Esophagus (tissue), 2 donors: Measurements from ENCODE around the gene MAN1C1. TPM values are rescaled to one million over a fixed set of nuclear protein-coding genes. Genes with fewer than 3 reads are reported as not detected.

Experiments
- H3K27ac ChIP-seq, 2 donors: one replicate each; pipeline ENCODE4 v1.5.1; 2013; ENCODE audit warnings: low read depth in 2 of 2, mild to moderate bottlenecking in 2 of 2, inconsistent platforms in 1 of 2, low read length in 1 of 2, moderate library complexity in 1 of 2
- H3K27me3 ChIP-seq, 2 donors: one replicate each; pipeline ENCODE4 v1.6.1; 2013; ENCODE audit warnings: low read length in 2 of 2, control low read depth in 1 of 2, mild to moderate bottlenecking in 1 of 2; ENCODE audit not compliant: insufficient read depth in 2 of 2, control insufficient read depth in 1 of 2
- H3K36me3 ChIP-seq, 2 donors: one replicate each; pipeline ENCODE4 v1.6.1; 2013; ENCODE audit warnings: low read length in 1 of 2; ENCODE audit not compliant: control insufficient read depth in 2 of 2, insufficient read depth in 2 of 2
- H3K4me1 ChIP-seq, 2 donors: one replicate each; pipeline ENCODE4 v1.6.1; 2013; ENCODE audit warnings: low read length in 1 of 2; ENCODE audit not compliant: control insufficient read depth in 2 of 2, insufficient read depth in 2 of 2
- H3K4me3 ChIP-seq, 2 donors: one replicate each; pipeline ENCODE4 v1.5.1; 2013; ENCODE audit warnings: low read length in 2 of 2, mild to moderate bottlenecking in 2 of 2, low read depth in 1 of 2, moderate library complexity in 1 of 2
- H3K9me3 ChIP-seq, 2 donors: one replicate each; pipeline ENCODE4 v1.6.1; 2013; ENCODE audit warnings: mild to moderate bottlenecking in 2 of 2, low read depth in 1 of 2, low read length in 1 of 2, moderate library complexity in 1 of 2; ENCODE audit not compliant: control insufficient read depth in 2 of 2, insufficient read depth in 1 of 2
- whole genome bisulfite sequencing, 2 donors: extraction: QIAGEN DNeasy Blood & Tissue Kit; methylation state at CpG; one replicate each; pipeline ENCODE4 v1.1.7; 2013; 5-methylcytosine and 5-hydroxymethylcytosine counted together
- polyA plus RNA-seq, 2 donors: library from polyadenylated mRNA; stranded (reverse); fragments of 200-250 nt; gene quantifications; one replicate each; pipeline ENCODE4 v1.2.3, GENCODE V29; 2013
- donor health status: healthy with polysubstance abuse.
- donor health status: Bipolar disorder and iron deficiency.

The MAN1C1 gene
- polyA plus RNA-seq, 2 donors, result 2.4 to 3.7 TPM

GRCh38 chr1:25779388-25779787 is 162.8 kb downstream of the MAN1C1 start:
- H3K4me1 ChIP-seq, result peaks cover 0 to 5% of the 10 kb centered on the region in 2 donors

DNA sequence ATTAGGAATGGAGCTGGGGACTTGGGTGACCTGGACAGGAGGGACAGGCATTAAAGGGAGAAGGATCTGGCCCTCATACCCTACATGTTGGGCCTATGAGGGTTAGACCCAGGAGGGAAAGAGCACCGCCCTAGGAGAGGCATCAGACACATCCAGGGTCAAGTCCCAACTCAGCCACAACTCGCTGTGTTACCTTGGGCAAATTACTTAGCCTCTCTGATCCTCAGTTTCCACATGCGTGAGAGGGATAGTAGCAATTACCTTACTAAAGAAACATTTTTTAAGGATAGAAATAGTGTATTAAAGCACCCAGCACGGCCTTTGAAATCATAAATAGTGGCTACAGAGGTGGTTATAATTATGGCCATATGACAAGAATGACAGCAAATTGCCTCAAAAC is 163.3 kb downstream of the MAN1C1 start:
- H3K36me3 ChIP-seq, result no peaks in the 10 kb centered on the region
- H3K4me1 ChIP-seq, result peaks cover 0 to 8% of the 10 kb centered on the region in 2 donors
- H3K4me3 ChIP-seq, result no peak overlapping the region
- no peaks in the 10 kb centered on the region for H3K9me3 ChIP-seq
- no peak overlapping the region for H3K27ac ChIP-seq
- WGBS, 2 donors, result 89 to 91% methylated on average over 4 of the region's 4 CpGs
- no peaks in the 10 kb centered on the region for H3K27me3 ChIP-seq

More at GRCh38 chr1:25779388-25779787, 162.8 kb downstream of the MAN1C1 start:
- no peaks in the 10 kb centered on the region for H3K27me3 ChIP-seq
- no peak overlapping the region for H3K4me3 ChIP-seq
- 82 to 84% methylated on average over 8 of the region's 8 CpGs for WGBS, 2 donors
- no peaks in the 10 kb centered on the region for H3K9me3 ChIP-seq
- no peak overlapping the region for H3K27ac ChIP-seq
- H3K36me3 ChIP-seq, result no peaks in the 10 kb centered on the region

- H3K9me3 ChIP-seq, result no peaks in the 10 kb centered on the region
- H3K4me3 ChIP-seq, result no peak overlapping the region
- H3K27me3 ChIP-seq, result no peaks in the 10 kb centered on the region
- peaks cover 0 to 8% of the 10 kb centered on the region in 2 donors for H3K4me1 ChIP-seq
- 77% methylated on average over 14 of the region's 14 CpGs for WGBS, 2 donors
- H3K27ac ChIP-seq, result no peak overlapping the region
- no peaks in the 10 kb centered on the region for H3K36me3 ChIP-seq
These were observed 163.9 kb downstream of the MAN1C1 start for GRCh38 chr1:25780318-25781129.

DNA sequence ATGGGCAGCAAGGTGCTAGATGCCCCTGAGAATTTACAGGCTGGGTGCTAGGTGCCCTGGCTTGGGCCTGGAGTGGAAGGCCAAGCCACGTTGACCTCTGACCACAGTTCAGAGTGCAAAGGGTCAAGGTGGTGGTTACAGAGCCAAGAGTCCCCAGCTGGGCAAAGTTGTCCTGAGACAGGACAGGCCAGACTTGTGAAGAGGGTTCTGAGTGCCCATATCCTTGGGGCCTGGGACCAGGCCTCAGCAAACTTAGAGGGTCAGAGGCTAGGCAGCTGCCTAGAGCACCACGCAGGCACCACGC is 164.5 kb downstream of the MAN1C1 start:
- peaks cover 0 to 8% of the 10 kb centered on the region in 2 donors for H3K4me1 ChIP-seq
- no peaks in the 10 kb centered on the region for H3K9me3 ChIP-seq
- H3K27ac ChIP-seq, result no peak overlapping the region
- no peak overlapping the region for H3K4me3 ChIP-seq
- WGBS, 2 donors, result 93 to 94% methylated on average over 3 of the region's 3 CpGs
- no peaks in the 10 kb centered on the region for H3K27me3 ChIP-seq
- H3K36me3 ChIP-seq, result no peaks in the 10 kb centered on the region

- Histone ChIP-seq H3K4me3 (no peak overlapping the region), H3K36me3 (no peaks in the 10 kb centered on the region), H3K27me3 (no peaks in the 10 kb centered on the region), H3K9me3 (no peaks in the 10 kb centered on the region), H3K27ac (no peak overlapping the region), H3K4me1 (peaks cover 0 to 8% of the 10 kb centered on the region in 2 donors)
- 71 to 83% methylated on average over 18 of the region's 18 CpGs for WGBS, 2 donors
These were observed 166.1 kb downstream of the MAN1C1 start for GRCh38 chr1:25782608-25783201.

DNA sequence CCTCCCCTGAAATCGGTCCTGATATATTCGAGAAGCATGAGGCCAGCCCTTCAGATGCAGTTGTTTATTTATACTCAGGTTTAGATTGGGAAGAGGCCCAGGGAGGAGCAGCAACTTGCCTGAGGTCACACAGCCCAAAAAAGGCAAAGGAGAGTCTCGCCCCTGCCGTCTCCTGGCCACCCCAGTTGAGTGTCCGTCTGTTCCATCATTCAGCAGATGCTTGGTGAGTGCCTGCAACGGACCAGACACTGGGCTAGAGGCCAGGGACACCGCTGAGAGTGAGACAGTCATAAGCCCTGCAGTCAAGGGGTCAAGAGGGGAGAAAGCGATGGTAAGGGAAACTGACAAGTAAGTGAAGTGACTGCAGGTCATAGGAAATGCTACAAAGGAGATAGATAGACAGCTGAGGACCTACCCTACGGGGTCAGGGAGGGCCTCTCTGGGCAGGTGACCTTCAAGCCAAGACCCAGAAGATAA is 168.0 kb downstream of the MAN1C1 start:
- no peaks in the 10 kb centered on the region for H3K9me3 ChIP-seq
- H3K27me3 ChIP-seq, result no peaks in the 10 kb centered on the region
- no peak overlapping the region for H3K4me3 ChIP-seq
- no peak overlapping the region for H3K27ac ChIP-seq
- no peaks in the 10 kb centered on the region for H3K36me3 ChIP-seq
- WGBS, 2 donors, result 66 to 73% methylated on average over 9 of the region's 9 CpGs
- H3K4me1 ChIP-seq, result peaks cover 0 to 8% of the 10 kb centered on the region in 2 donors

DNA sequence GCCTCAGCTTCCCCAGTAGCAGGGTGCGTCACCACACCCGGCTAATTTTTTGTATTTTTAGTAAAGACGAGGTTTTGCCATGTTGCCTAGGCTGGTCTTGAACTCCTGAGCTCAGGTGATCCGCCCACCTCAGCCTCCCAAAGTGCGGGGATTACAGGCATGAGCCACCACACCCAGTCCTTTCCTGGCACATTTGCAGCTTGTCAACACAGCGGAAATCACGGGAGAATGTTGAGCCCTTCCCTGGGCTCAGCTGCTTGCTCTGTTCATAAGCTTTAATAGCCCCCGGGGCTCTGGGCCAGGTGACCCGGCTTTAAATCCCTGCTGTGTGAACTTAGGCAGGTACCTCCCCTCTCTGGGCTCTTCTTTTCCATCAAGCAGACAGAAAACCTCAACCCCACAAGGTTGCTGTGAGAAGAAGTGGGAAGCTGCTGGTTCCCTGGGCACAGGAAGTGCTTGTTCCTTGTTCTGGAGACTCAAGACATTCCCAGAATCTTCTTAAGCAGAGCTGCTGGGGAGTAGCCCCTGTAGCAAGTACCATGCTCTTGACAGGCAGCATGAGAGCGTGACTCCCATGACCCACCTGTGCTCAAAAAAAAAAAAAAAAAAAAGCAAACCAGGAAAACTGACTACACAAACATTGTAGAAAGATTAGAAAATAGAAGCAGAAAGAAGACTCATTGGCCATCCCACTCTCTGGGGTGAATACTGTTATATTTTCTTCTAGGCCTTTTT is 168.9 kb downstream of the MAN1C1 start:
- Histone ChIP-seq H3K4me3 (no peak overlapping the region), H3K27ac (no peak overlapping the region), H3K4me1 (peaks cover 0 to 8% of the 10 kb centered on the region in 2 donors), H3K27me3 (no peaks in the 10 kb centered on the region), H3K36me3 (no peaks in the 10 kb centered on the region), H3K9me3 (no peaks in the 10 kb centered on the region)
- 65 to 67% methylated on average over 10 of the region's 10 CpGs for WGBS, 2 donors

DNA sequence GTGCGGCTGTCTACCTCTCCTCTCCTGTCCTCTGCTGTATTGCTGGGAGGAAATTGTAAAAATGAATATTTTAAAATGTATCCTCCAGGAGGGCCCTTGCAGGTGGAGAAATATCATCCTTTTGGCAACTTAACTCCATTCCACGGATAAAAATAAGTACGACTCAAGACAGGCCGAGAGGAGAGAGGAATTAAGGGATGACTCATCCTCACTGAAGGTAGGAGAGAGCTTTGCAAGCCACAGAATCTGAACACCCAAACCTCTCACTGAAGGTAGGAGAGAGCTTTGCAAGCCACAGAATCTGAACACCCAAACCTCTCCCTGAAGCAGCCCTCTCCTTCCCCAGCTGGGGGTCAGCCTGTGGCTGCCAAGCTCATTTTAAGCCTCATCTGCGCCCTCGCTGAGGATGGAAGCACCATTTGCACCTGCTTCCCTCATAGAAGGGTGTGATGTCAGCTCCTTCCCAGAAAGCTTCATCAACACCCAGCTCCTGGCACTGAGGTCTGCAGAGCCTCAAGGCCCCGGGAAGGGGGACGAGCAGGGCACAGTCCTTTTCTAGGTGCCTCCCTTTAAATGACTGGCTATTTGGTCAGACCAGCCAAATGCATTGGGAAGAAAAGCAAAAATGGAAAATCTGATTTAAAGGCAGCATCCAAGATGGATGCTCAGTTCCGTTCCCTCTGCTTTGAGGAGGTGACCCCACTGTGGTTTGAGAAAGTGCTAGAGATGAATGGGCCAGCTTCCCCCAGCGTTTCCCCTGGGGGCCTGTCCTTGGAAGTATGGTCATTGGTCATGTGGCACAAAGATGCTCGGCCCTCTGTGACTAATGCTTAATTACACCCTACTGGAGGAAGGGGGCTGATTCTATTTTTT is 170.5 kb downstream of the MAN1C1 start:
- Histone ChIP-seq H3K4me3 (no peak overlapping the region), H3K4me1 (peaks cover 0 to 3% of the 10 kb centered on the region in 2 donors), H3K27ac (no peak overlapping the region), H3K9me3 (no peaks in the 10 kb centered on the region), H3K36me3 (no peaks in the 10 kb centered on the region), H3K27me3 (no peaks in the 10 kb centered on the region)
- 57 to 70% methylated on average over 11 of the region's 11 CpGs for WGBS, 2 donors

DNA sequence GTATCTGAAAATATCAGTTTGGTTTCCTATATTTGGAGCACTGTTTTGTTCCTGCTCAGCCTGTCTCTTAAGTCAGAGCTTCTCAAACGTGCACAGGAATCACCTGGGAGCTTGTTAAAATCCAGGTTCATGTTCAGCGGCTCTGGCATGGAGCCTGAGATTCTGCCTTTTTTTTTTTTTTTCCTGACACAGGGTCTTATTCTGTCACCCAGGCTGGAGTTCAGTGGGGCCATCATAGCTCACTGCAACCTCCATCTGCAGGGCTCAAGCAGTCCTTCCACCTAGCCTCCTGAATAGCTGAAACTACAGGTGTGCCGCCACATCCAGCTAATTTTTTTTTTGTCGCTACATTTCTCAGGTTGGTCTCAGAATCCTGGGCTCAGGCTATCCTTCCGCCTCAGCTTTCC is 171.2 kb downstream of the MAN1C1 start:
- Histone ChIP-seq H3K27me3 (no peaks in the 10 kb centered on the region), H3K27ac (no peak overlapping the region), H3K36me3 (no peaks in the 10 kb centered on the region), H3K4me1 (peaks cover 0 to 3% of the 10 kb centered on the region in 2 donors), H3K9me3 (no peaks in the 10 kb centered on the region), H3K4me3 (no peak overlapping the region)
- whole genome bisulfite sequencing, 2 donors, result 86 to 88% methylated on average over 5 of the region's 5 CpGs
